GM13977 (cell line): ENCODE data around the gene EPHA2.
"Not testable (repeated sequence)": the region's sequence is repeated elsewhere in the genome, so short reads cannot be mapped to it uniquely, and the experiment has no call there.

Source experiments
- DNase-seq: peaks from one replicate; pipeline ENCODE4 v3.0.0; 2012; ENCODE audit warnings: low spot score
- CTCF ChIP-seq: IDR thresholded peaks from 2 replicates; pipeline ENCODE4 v1.5.1; 2012; ENCODE audit warnings: mild to moderate bottlenecking, control low read depth; ENCODE audit not compliant: insufficient read depth; ENCODE audit errors: extremely low read depth, missing control alignments
- in situ Hi-C: fragments of 300-500 bp; cut with MboI; formaldehyde crosslinking; loops from one replicate; pipeline ENCODE4 v1.12.0; 2022; ENCODE audit warnings: low sequenced_read_pairs, low pct_unique_long_range_greater_than_20kb, mixed read lengths, inconsistent platforms; ENCODE audit not compliant: unreplicated experiment

EPHA2 gene

GRCh38 chr1:16172218-16172830, 16.5 kb upstream of the EPHA2 start:
- no peak for TF ChIP-seq CTCF
- DNase-seq, result no peak
- in situ Hi-C loops, result no loop called here

GRCh38 chr1:16171314-16172151, 15.7 kb upstream of the EPHA2 start:
- TF ChIP-seq CTCF, result no peak
- no peak for DNase-seq
- in situ Hi-C loops, result no loop called here

- DNase-seq, result no peak
- no peak for TF ChIP-seq CTCF
- in situ Hi-C loops, result no loop called here
Observed at GRCh38 chr1:16170283-16170673, 14.4 kb upstream of the EPHA2 start.

GRCh38 chr1:16168622-16169360, 12.9 kb upstream of the EPHA2 start:
- in situ Hi-C loops, result no loop called here
- no peak for TF ChIP-seq CTCF
- no peak for DNase-seq

- in situ Hi-C loops, DNase-seq: not testable (repeated sequence)
Observed at GRCh38 chr1:16168144-16168495, 12.3 kb upstream of the EPHA2 start.

- in situ Hi-C loops, result no loop called here
- TF ChIP-seq CTCF, result no peak
- peak; percentile 91 for DNase-seq
Observed at GRCh38 chr1:16167331-16168143, 11.7 kb upstream of the EPHA2 start.
